Epithelial cell of prostate (primary cell): ENCODE results near the gene PCAT7.

ENCODE experiments used
- DNase-seq: peaks from one replicate; pipeline ENCODE4 v3.0.0-alpha.2; 2011; ENCODE audit warnings: low read depth, low spot score
- H3K27ac ChIP-seq: fragments of 450-650 bp; 2 replicates; pipeline ENCODE4 v1.5.1; 2017; ENCODE audit warnings: mild to moderate bottlenecking

The PCAT7 gene

GRCh38 chr9:94600715-94601114 is 45.8 kb downstream of the PCAT7 start:
- H3K27ac ChIP-seq, result no peak overlapping the region
- no peak for DNase-seq

GRCh38 chr9:94602666-94603065 is 47.8 kb downstream of the PCAT7 start:
- H3K27ac ChIP-seq, result no peak overlapping the region
- DNase-seq, result no peak

- no peak for DNase-seq
- no peak overlapping the region for H3K27ac ChIP-seq
Measured at GRCh38 chr9:94603259-94604160, 48.6 kb downstream of the PCAT7 start.

GRCh38 chr9:94606646-94607422 is 52.0 kb downstream of the PCAT7 start:
- no peak overlapping the region for H3K27ac ChIP-seq
- DNase-seq, result no peak

- DNase-seq, result no peak
- H3K27ac ChIP-seq, result no peak overlapping the region
Measured at GRCh38 chr9:94607423-94607691, 52.5 kb downstream of the PCAT7 start.

GRCh38 chr9:94610181-94610606 is 55.3 kb downstream of the PCAT7 start:
- no peak overlapping the region for H3K27ac ChIP-seq
- DNase-seq, result no peak

GRCh38 chr9:94611638-94612068 is 56.8 kb downstream of the PCAT7 start:
- no peak overlapping the region for H3K27ac ChIP-seq
- DNase-seq, result no peak

- DNase-seq, result no peak
- H3K27ac ChIP-seq, result no peak overlapping the region
Measured at GRCh38 chr9:94612071-94612470, 57.2 kb downstream of the PCAT7 start.

- DNase-seq, result no peak
- H3K27ac ChIP-seq, result no peak overlapping the region
Measured at GRCh38 chr9:94613003-94613402, 58.1 kb downstream of the PCAT7 start.

GRCh38 chr9:94619026-94619425 is 64.1 kb downstream of the PCAT7 start:
- no peak overlapping the region for H3K27ac ChIP-seq
- no peak for DNase-seq
